Thoracic aorta (tissue), 2 donors: ENCODE results near the gene MSN. TPM values are rescaled to one million over a fixed set of nuclear protein-coding genes. Genes with fewer than 3 reads are reported as not detected.
"Not testable (repeated sequence)": the region's sequence is repeated elsewhere in the genome, so short reads cannot be mapped to it uniquely, and the experiment has no call there.

Source experiments
- ATAC-seq: fragments of 150-250 bp; one replicate; pipeline ENCODE4 v1.8.0; 2017; ENCODE audit warnings: low read depth; ENCODE audit not compliant: insufficient number of reproducible peaks, low FRiP score
- DNase-seq: peaks from one replicate; pipeline ENCODE4 v3.0.0-alpha.2; 2020; ENCODE audit warnings: low spot score
- H3K27ac ChIP-seq, 2 donors: fragments of 200-600 bp; sonication (generic); 1 replicate in 1 of 2; 2 replicates in 1 of 2; pipeline ENCODE4 v1.5.1; 2016; ENCODE audit warnings: mild to moderate bottlenecking in 2 of 2, moderate library complexity in 2 of 2
- H3K27me3 ChIP-seq: fragments of 200-600 bp; sonication (generic); replicated peaks from 2 replicates; pipeline ENCODE4 v1.6.0; 2016; ENCODE audit warnings: mild to moderate bottlenecking; ENCODE audit not compliant: insufficient read depth
- H3K36me3 ChIP-seq: fragments of 200-600 bp; sonication (generic); one replicate; pipeline ENCODE4 v1.5.1; 2016
- H3K4me1 ChIP-seq, 2 donors: fragments of 200-600 bp; sonication (generic); 1 replicate in 1 of 2; 2 replicates in 1 of 2; pipeline versions ENCODE4 v1.5.1 to v1.6.0; 2016; ENCODE audit warnings: low read depth in 2 of 2, mild to moderate bottlenecking in 1 of 2; ENCODE audit not compliant: control insufficient read depth in 1 of 2
- H3K4me3 ChIP-seq: fragments of 200-600 bp; sonication (generic); 2 replicates; pipeline ENCODE4 v1.5.1; 2016; ENCODE audit warnings: mild to moderate bottlenecking
- H3K9me3 ChIP-seq: fragments of 200-600 bp; sonication (generic); 2 replicates; pipeline ENCODE4 v1.5.1; 2016
- total RNA-seq, 2 donors: library from RNA; depleted of rRNA; stranded (reverse); fragments of >200 nt; gene quantifications; one replicate each; pipeline versions ENCODE4 v1.1.0 to v1.2.3, GENCODE V29; 2016
- TF ChIP-seq, protein P1 (sequence below): fragments of 200-600 bp; sonication (generic); IDR thresholded peaks from one replicate; pipeline ENCODE4 v1.5.1; 2019; ENCODE audit warnings: antibody characterized with exemption

Gene MSN
- 100 to 1,000 TPM; 365 to 428 TPM for total RNA-seq

DNA sequence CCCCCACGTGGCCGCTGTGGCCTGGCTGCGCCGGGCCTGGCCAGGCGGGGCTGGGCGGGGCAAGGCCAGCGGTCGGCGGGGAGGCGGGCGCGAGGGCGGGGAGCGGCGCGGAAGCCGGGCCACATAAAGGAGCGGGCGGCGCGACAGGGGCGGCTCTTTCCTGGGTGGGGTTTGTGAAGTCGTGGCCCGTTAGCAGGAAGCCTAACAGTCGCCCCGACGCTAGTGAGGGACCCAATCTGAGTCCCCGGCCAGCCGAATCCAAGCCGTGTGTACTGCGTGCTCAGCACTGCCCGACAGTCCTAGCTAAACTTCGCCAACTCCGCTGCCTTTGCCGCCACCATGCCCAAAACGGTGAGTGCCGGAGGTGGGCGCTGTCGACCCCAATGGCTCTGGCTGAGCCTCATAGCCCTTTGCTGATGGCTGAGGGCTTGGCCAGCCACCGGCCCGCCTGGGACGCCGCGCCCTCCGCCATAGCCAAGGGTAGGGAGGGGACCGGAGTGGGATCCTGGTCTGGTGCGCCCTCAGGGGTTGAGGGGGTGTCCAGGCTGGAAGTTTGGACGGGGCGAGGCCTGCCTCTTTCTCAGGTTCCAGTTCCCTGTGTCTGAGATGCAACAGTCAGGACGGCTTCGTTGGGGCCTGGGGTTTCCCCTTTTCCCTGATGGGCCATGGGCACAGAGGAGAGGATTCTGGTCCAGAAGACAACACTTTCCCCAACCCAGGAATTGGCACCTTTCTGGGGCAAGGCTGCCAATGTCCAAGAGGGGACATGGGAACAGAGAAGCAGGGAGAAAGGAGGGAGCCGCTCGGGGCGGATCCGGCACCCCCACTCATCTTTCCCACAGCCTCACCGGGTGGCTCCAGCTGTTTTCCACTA lies at the start of gene MSN:
TSS of gene MSN (plus strand) at position 152 of the 874 bp plus-strand sequence. CDS start at position 340, 188 bp downstream.
- H3K9me3 ChIP-seq: no peaks in the 10 kb centered on the region
- DNase-seq: no peak
- H3K4me3 ChIP-seq: peak within 1 kb of the TSS; percentile 93
- TF ChIP-seq, protein P1, sequence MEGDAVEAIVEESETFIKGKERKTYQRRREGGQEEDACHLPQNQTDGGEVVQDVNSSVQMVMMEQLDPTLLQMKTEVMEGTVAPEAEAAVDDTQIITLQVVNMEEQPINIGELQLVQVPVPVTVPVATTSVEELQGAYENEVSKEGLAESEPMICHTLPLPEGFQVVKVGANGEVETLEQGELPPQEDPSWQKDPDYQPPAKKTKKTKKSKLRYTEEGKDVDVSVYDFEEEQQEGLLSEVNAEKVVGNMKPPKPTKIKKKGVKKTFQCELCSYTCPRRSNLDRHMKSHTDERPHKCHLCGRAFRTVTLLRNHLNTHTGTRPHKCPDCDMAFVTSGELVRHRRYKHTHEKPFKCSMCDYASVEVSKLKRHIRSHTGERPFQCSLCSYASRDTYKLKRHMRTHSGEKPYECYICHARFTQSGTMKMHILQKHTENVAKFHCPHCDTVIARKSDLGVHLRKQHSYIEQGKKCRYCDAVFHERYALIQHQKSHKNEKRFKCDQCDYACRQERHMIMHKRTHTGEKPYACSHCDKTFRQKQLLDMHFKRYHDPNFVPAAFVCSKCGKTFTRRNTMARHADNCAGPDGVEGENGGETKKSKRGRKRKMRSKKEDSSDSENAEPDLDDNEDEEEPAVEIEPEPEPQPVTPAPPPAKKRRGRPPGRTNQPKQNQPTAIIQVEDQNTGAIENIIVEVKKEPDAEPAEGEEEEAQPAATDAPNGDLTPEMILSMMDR: no peak
- peak within 1 kb of the TSS; percentile 98 to 99 for H3K27ac ChIP-seq
- peaks cover 0 to 17% of the 10 kb centered on the region in 2 donors for H3K4me1 ChIP-seq
- no peaks in the 10 kb centered on the region for H3K27me3 ChIP-seq
- ATAC-seq: peak; percentile 50
- no peaks in the 10 kb centered on the region for H3K36me3 ChIP-seq

DNA sequence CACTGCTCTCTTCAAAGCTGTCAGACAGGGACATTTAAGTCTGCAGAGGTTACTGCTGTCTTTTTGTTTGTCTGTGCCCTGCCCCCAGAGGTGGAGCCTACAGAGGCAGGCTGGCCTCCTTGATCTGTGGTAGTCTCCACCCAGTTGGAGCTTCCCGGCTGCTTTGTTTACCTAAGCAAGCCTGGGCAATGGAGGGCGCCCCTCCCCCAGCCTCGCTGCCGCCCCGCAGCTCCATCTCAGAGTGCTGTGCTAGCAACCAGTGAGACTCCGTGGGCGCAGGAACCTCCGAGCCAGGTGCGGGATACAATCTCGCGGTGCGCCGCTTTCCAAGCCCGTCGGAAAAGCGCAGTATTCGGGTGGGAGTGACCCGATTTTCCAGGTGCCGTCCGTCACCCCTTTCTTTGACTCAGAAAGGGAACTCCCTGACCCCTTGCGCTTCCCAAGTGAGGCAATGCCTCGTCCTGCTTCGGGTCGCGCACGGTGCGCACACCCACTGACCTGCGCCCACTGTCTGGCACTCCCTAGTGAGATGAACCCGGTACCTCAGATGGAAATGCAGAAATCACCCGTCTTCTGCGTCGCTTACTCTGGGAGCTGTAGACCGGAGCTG lies 47.3 kb upstream of the MSN start:
- not testable (repeated sequence) for H3K36me3 ChIP-seq, H3K9me3 ChIP-seq, H3K4me1 ChIP-seq, H3K27me3 ChIP-seq, H3K27ac ChIP-seq, H3K4me3 ChIP-seq, DNase-seq, ATAC-seq

DNA sequence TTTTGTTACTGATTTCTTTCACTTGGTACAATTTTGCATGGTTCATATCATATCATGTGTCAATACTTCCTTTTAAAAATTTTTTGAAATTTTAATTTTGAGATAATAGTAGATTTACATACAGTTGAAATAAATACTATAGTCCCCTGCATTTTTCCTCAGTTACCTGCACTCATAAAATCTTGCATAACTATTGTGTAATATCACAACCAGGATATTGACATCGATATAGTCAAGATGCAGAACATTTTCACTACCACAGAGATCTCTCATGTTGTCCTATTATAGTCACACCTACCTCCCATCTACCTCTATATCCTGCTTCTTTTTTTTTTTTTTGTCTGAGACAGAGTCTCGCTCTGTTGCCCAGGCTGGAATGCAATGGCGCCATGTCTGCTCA lies 36.7 kb upstream of the MSN start:
- no peaks in the 10 kb centered on the region for H3K36me3 ChIP-seq
- TF ChIP-seq, protein P1: no peak
- no peaks in the 10 kb centered on the region for H3K9me3 ChIP-seq
- no peaks in the 10 kb centered on the region for H3K27me3 ChIP-seq
- DNase-seq (no peak), ATAC-seq (no peak)
- H3K27ac ChIP-seq: no peak overlapping the region
- peaks cover 4 to 13% of the 10 kb centered on the region in 2 donors for H3K4me1 ChIP-seq
- no peak overlapping the region for H3K4me3 ChIP-seq

DNA sequence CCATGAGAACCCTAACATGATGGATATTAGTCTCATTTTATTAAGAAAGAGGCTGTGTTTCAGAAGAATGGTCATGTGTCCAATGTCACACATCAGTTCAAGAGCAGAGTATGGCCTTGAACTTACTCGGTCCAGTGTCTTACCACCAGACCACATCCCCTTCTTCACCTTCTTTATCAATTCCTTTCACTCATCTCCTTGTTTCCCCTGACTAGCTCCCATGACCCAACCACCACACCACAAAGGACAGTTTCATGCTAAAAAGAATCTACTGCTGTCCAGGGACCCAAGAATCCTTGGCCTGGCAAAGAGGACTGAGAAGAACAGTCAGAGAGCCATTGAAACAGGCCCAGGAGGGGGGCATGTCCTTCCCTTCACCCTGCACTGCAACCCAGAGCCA lies 33.6 kb upstream of the MSN start:
- no peaks in the 10 kb centered on the region for H3K27me3 ChIP-seq
- H3K27ac ChIP-seq: no peak overlapping the region
- DNase-seq: no peak
- TF ChIP-seq, protein P1: no peak
- no peak overlapping the region for H3K4me3 ChIP-seq
- ATAC-seq: no peak
- no peaks in the 10 kb centered on the region for H3K36me3 ChIP-seq
- no peaks in the 10 kb centered on the region for H3K9me3 ChIP-seq
- H3K4me1 ChIP-seq: peaks cover 9 to 19% of the 10 kb centered on the region in 2 donors

DNA sequence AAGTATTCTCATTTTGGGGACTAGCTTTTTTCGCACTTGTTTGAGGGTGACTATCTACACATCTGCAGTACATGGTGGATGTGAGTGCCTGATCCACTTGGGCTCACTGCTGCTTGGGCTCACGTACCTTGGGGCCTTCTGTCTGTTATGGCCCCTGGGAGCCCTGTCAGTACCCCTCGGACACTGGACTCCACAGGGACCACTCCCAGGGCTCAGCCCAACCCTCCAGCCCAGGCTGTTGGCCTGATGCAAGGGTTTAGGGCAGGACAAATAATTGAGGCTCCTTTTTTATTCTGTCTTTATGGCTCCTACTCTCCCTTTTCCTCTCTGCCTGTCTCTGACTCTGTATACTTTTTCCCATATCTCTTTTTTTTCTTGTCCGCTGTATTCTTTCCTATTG lies 32.7 kb upstream of the MSN start:
- peaks cover 9 to 19% of the 10 kb centered on the region in 2 donors for H3K4me1 ChIP-seq
- DNase-seq (no peak), ATAC-seq (no peak)
- no peak overlapping the region for H3K4me3 ChIP-seq
- H3K27me3 ChIP-seq: no peaks in the 10 kb centered on the region
- TF ChIP-seq, protein P1: no peak
- peak overlapping the region; percentile 85 for H3K27ac ChIP-seq
- H3K9me3 ChIP-seq: no peaks in the 10 kb centered on the region
- no peaks in the 10 kb centered on the region for H3K36me3 ChIP-seq
